OCI-LY3 (cell line): ENCODE measurements around the gene CCDC85B.

Source experiments
- H2AFZ ChIP-seq: fragments of 200-600, 300-600 bp; shearing (Covaris generic); 2 replicates; pipeline ENCODE4 v1.6.0; 2014; ENCODE audit warnings: antibody characterized with exemption, low read depth, low read length
- H3K27ac ChIP-seq: fragments of 200-600, 300-600 bp; sonication (generic); 2 replicates; pipeline ENCODE4 v1.5.1; 2014; ENCODE audit warnings: mild to moderate bottlenecking, low read length, moderate library complexity, mixed read lengths
- H3K27me3 ChIP-seq: fragments of 200-600, 300-600 bp; sonication (generic); 2 replicates; pipeline ENCODE4 v1.6.1; 2014; ENCODE audit warnings: low read depth, low read length, mixed read lengths
- H3K36me3 ChIP-seq: fragments of 200-600, 300-600 bp; sonication (generic); replicated peaks from 2 replicates; pipeline ENCODE3; 2014; ENCODE audit warnings: low read depth, low read length, mixed read lengths
- H3K4me1 ChIP-seq: fragments of 300-600, 200-600 bp; sonication (generic); 2 replicates; pipeline ENCODE4 v1.6.1; 2014; ENCODE audit warnings: low read length, mixed read lengths
- H3K4me2 ChIP-seq: fragments of 200-600, 300-600 bp; sonication (generic); 2 replicates; pipeline ENCODE4 v1.6.1; 2014; ENCODE audit warnings: low read length, mixed read lengths
- H3K4me3 ChIP-seq: fragments of 300-600, 200-600 bp; sonication (generic); 2 replicates; pipeline ENCODE4 v1.5.1; 2014; ENCODE audit warnings: antibody characterized with exemption, mild to moderate bottlenecking, low read length, moderate library complexity
- H3K79me2 ChIP-seq: fragments of 300-600, 200-600 bp; shearing (Covaris generic); 2 replicates; pipeline ENCODE4 v1.6.1; 2014; ENCODE audit warnings: mild to moderate bottlenecking, low read length, mixed read lengths
- H3K9ac ChIP-seq: fragments of 300-600, 200-600 bp; shearing (Covaris generic); 2 replicates; pipeline ENCODE4 v1.6.0; 2014; ENCODE audit warnings: mild to moderate bottlenecking, low read length, moderate library complexity
- H3K9me3 ChIP-seq: fragments of 200-600, 300-600 bp; shearing (Covaris generic); 2 replicates; pipeline ENCODE4 v1.6.1; 2014; ENCODE audit warnings: low read length, mixed read lengths; ENCODE audit not compliant: insufficient read depth
- H4K20me1 ChIP-seq: fragments of 200-600, 300-600 bp; sonication (generic); 2 replicates; pipeline ENCODE4 v1.6.1; 2016; ENCODE audit warnings: low read length, mixed read lengths; ENCODE audit not compliant: insufficient read depth
- CTCF ChIP-seq: fragments of 200-600, 300-600 bp; sonication (generic); IDR thresholded peaks from 2 replicates; pipeline ENCODE4 v1.5.1; 2014; ENCODE audit warnings: antibody characterized with exemption, low read length, low read depth
- EZH2phosphoT487 ChIP-seq: fragments of 200-600 bp; shearing (Covaris generic); IDR thresholded peaks from 2 replicates; pipeline ENCODE4 v1.6.1; 2018; ENCODE audit warnings: antibody characterized with exemption, mixed run types, low read depth

CCDC85B gene

GRCh38 chr11:65928667-65929066 is 38.2 kb downstream of the CCDC85B start:
- Histone ChIP-seq H3K27ac (peak overlapping the region; percentile 73), H3K4me1 (peaks cover 32% of the 10 kb centered on the region), H2AFZ (no peak overlapping the region), H3K4me2 (peak overlapping the region; percentile 84), H4K20me1 (no peaks in the 10 kb centered on the region), H3K79me2 (no peaks in the 10 kb centered on the region), H3K36me3 (no peaks in the 10 kb centered on the region), H3K27me3 (no peaks in the 10 kb centered on the region), H3K9ac (peak overlapping the region; percentile 68; the same call in 1 of the 2 replicates), H3K9me3 (no peaks in the 10 kb centered on the region), H3K4me3 (peak overlapping the region; percentile 71)
- TF ChIP-seq EZH2phosphoT487 (no peak), CTCF (no peak)

DNA sequence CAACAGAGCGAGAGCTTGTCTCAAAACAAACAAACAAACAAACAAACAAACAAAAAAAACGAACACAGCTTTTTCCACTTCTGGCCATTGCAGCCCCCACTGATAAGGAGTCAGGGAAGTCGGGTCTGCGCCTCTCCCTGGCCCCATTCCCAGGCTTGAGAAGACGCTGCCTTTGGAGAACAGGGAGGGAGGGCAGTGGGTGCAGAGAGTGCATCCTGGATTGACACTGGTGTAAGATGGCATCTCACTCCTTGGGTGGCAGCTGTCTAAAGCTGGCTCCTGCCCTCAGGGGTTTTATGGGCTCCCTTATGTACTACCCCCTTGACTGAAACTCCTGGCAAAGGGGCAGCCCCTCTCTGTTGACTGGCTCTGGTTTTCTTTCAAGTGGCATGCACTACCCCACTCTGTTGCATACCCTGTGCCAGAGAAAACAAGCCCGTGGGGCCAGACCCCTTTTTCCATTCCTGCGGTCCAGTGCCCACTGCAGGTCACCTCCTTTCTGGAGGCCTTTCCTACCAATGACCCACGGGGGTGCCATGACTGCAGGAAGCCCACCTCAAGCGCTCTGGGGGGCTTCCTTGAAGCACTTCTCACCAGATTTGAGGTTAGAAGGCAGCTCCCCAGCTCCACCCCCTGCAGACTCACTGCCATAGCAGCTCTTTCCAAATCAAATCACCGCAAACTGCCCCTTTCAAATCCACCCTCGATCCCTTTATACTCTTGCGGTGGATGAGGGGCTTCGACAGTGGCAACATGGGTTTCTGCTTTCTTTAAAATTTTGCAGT is 41.5 kb downstream of the CCDC85B start:
- Histone ChIP-seq H2AFZ (peak overlapping the region; percentile 63), H3K27ac (no peak overlapping the region), H4K20me1 (no peaks in the 10 kb centered on the region), H3K4me3 (no peak overlapping the region), H3K27me3 (no peaks in the 10 kb centered on the region), H3K4me1 (peaks cover 41% of the 10 kb centered on the region), H3K79me2 (no peaks in the 10 kb centered on the region), H3K36me3 (no peaks in the 10 kb centered on the region), H3K4me2 (peak overlapping the region; percentile 19; the same call in 1 of the 2 replicates), H3K9me3 (no peaks in the 10 kb centered on the region), H3K9ac (no peak overlapping the region)
- no peak for TF ChIP-seq EZH2phosphoT487
- TF ChIP-seq CTCF: peak; percentile 36

DNA sequence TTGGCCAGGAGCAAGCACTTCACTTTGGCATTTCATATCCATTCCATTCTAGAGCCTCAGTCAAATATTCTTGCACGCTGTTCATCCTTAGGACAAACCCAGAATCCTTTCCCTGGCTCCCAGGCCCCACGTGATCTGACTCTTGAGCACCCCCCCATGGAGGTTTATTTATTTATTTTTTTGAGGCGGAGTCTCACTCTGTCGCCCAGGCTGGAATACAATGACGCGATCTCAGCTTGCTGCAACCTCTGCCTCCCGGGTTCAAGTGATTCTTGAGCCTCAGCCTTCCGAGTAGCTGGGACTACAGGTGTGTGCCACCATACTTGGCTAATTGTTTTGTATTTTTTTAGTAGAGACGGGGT is 42.1 kb downstream of the CCDC85B start:
- Histone ChIP-seq H3K4me2 (0 out of 2 replicates have a peak overlapping the region, but pooled peaks have one; percentile 19), H3K4me1 (peaks cover 41% of the 10 kb centered on the region), H3K9me3 (no peaks in the 10 kb centered on the region), H3K27ac (no peak overlapping the region), H3K36me3 (no peaks in the 10 kb centered on the region), H4K20me1 (no peaks in the 10 kb centered on the region), H3K9ac (no peak overlapping the region), H3K4me3 (no peak overlapping the region), H3K27me3 (no peaks in the 10 kb centered on the region), H3K79me2 (no peaks in the 10 kb centered on the region), H2AFZ (peak overlapping the region; percentile 63; the same call in 1 of the 2 replicates)
- TF ChIP-seq CTCF (no peak; the same call in 1 of the 2 replicates), EZH2phosphoT487 (no peak)

DNA sequence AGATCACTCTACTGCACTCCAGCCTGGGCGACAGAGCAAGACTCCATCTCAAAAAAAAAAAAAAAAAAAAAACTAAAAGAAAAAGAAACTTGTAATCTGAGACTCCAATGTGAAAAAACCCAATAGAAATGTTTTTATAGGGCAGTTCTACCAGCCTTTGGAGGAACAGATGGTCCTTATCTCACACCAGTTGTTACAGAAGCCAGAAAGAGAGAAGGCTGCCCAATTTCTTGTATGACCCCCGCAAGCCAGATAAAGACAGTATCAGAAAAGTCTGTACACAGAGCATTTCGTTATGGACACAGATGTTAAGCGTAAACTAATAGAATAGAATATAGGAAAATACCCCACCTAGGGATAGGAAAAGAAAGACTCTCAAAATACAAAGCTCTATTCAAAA is 43.5 kb downstream of the CCDC85B start:
- Histone ChIP-seq H3K4me1 (peaks cover 31% of the 10 kb centered on the region), H3K79me2 (no peaks in the 10 kb centered on the region), H4K20me1 (no peaks in the 10 kb centered on the region), H3K36me3 (no peaks in the 10 kb centered on the region), H3K27ac (no peak overlapping the region), H3K9me3 (no peaks in the 10 kb centered on the region), H3K27me3 (no peaks in the 10 kb centered on the region), H3K4me3 (no peak overlapping the region), H2AFZ (no peak overlapping the region), H3K9ac (no peak overlapping the region), H3K4me2 (no peak overlapping the region)
- TF ChIP-seq EZH2phosphoT487 (no peak), CTCF (no peak)
